Germinal center (tissue), 1 donor: ENCODE results near the gene CFAP46.
A peak's percentile ranks its signal among the peaks of the same experiment; 100 is the strongest.

Experiments used
- DNase-seq: peaks from one replicate; pipeline ENCODE4 v3.0.0; 2012; ENCODE audit warnings: mixed read lengths, low spot score

CFAP46 gene

DNA sequence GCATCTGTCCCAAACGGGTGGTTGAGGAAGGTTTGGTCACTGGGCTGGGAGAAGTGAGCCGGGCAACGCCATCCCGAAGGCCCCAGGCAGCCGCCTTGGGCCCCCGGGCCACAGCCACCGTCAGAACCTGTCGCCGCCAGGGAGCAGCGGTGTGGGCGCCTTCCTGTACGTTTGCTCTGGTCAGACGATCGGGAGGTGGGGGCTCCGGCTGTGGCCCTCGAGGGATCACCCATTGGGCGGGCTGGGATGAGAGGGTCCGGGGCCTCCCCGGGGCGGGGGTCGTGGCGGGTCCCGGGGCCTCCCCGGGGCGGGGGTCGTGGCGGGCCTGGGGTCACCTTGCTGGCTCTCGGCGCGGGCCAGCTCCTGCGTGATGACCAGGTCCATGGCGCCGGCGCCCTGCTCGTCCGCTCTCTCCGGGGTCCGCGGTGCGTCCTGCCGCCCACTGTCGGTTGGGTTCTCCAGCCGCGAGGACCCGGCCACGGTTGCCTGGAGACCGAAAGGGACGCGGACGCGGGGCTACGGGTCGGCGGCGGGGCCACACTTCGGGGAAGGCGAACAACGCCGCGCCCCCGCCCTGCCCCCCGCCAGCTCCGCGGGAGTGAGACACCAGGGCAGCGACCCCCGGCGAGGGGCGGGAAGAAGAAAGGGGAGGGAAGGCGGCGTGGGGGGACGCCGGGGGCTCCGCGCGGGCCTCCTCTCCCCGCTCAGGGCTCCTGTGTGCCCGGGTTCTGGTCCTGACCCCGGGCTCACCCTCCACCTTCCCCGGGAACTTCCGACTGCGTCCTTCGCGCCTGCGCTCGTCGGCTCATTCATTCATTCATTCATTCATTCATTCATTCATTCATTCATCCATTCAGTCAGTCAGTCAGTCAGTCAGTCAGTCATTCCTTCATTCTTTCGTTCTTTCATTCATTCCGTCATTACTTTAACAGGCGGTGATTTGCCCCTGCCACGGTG lies at the start of gene CFAP46:
Gene CFAP46 (minus strand): TSS at position 470 of the 957 bp plus-strand sequence. CDS start 86 bp downstream, at position 384.
- DNase-seq: peak; percentile 29

DNA sequence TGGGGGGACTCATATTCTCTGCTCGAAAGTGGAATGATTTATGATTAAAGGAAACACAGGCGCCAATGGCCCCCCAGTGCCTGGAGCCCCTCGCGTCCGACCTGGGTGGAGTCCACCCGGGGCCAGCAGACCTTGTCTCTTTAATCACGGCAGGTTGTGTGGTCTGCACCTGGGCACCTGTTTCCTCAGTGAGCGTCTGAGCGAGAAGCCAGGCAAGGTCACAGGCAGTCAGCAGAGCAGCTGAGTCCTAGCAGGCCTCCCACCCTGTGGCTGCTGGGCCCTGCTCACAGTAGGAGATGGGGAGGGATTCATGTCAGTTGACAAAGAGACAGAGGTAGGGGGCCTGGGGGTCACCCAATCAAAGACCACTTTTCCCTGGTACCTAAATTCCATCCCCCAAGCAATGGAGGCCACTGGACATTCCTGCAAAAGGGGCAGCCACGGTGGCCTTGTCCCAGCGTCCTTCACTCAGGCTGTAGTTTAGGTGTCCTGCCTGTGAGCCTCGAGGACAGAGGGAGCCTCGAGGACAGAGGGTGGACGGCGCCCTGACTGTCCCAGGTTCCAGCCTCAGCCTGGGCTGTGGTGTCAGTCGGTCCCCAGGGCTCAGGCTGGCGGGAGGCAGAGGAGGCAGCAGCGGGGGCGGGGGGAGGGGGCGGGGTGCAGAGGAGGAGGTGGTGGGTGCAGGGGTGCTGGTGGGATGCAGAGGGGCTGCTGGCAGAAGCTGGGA lies 49.5 kb upstream of the CFAP46 start:
- DNase-seq: no peak

DNA sequence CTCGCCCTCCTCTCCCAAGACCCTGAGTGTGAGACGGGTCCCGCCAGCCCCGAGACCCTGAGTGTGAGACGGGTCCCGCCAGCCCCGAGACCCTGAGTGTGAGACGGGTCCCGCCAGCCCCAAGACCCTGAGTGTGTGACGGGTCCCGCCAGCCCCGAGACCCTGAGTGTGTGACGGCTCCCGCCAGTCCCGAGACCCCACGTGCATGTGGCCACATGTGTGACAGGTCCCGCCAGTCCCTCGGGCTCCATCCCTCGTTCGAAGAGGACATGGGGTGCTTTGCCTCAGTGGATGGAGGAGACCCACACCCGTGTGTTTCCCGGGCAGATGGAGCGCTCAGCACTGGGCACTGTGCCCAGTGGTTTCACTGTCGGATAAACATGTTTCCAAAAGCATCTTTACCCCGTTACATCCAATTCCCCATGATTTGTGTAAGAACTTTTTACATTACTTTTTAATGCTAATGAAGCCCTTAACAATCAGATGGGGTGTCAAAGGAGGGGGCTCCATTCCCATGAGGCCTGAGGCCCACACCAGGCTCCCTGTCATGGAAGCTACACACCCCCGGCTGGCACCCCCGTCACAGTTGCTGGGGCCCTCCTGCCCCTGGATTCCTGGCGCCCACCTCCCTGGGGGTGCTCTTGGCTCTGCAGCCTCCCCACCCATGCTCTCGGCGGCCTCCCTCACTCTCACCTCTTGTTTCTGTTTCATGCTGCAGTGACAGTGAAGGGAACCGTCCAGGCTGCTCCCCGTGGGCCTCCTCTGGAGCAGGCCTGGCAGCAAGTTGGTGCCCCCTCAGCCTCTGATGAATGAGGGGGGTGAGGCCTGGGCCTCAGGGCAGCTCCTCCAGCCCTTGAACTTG lies 48.5 kb upstream of the CFAP46 start:
- no peak for DNase-seq

DNA sequence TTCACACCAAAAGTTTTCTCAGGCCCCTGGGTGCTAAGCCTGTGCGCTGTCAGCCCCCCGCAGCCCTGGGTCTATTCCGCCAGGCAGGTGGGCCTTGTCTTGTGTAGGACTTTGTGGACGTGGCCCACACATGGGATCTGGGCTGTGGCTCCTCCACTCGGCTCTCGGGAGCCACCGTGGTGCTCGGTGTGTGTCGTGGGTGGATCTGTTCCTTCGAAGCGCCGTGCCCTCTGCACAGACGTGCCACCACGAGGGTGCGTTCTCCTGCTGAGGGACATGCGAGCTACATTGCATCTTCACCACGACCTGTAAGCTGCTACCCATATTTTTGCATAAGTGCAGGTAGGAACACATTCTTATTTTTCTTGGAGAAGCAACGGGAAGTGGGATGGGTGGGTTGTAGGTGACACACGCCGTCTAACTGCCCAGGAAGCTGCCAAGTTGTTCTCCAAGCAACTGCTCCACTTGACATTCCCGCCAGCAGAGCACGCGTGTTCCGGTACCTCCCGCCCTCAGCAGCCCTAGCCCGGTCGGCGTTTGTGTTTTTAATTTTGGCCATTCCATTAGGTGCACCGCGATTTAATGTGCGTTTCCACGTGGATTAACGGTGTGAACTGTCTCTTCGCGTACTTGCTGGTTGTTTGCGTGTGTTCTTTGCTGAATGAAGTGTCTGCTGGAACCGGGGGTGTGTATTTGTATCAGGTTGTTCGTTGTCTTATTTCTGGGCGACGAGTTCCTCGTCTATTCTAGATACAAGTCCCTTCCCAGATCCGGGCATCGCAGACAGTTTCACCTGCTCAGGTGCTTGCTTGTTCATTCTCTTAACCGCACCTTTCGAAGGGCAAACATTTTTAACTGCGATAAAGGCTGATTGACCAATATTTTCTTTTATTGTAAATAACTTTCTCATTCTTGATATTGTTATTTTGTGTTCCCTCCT lies 47.4 kb upstream of the CFAP46 start:
- no peak for DNase-seq

DNA sequence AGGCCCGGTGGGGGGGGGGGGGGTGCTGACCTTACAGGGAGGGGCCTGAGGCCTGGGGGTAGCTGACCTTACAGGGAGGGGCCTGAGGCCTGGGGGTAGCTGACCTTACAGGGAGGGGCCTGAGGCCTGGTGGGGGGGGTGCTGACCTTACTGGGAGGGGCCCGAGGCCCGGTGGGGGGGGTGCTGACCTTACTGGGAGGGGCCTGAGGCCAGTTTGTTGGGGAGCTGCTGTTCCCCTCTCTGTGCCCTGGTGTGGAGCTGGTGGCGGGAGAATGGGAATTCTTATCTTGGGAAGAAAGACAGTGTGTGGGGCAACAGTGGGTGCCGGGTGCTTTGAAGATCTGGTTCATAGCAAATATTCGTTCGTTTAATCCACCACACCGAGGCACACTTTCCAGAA lies 46.6 kb upstream of the CFAP46 start:
- DNase-seq: no peak

DNA sequence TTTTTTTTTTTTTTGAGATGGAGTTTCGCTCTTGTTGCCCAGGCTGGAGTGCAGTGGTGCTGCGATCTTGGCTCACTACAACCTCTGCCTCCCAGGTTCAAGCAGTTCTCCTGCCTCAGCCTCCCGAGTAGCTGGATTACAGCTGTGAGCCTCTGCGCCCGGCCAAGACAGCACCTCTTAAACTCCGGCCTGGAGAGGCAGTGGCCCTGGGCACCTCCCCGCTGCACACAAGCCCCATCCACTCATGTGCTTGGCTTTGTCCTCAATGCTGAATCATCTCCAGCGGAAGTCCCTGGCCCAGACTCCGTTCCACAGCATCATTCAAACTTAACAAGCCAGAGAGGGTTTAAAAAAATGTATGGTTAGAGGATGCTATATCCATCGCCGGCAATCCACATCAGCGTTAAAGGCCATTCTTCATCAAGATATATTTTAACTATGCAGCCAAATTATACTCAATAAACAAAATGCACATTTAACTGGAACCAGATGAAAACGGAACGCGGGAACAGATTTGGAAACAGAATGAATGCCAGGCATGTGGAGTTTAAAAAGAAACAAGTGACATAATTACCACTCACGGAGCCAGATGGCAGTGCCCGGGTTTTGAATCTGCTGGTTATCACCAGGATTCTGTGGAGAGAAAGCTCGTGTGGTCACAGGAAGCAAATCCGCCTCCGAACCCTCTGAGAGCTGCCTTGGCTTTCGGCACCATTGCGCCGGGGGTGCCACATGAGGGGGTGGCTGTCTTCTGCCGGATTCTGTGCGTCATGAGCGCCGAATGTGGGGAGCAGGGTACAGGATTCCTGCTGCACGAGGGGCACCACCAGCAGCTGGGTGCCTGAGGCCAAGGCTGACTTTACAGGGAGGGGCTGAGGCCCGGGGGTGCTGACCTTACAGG lies 45.6 kb upstream of the CFAP46 start:
- DNase-seq: no peak

DNA sequence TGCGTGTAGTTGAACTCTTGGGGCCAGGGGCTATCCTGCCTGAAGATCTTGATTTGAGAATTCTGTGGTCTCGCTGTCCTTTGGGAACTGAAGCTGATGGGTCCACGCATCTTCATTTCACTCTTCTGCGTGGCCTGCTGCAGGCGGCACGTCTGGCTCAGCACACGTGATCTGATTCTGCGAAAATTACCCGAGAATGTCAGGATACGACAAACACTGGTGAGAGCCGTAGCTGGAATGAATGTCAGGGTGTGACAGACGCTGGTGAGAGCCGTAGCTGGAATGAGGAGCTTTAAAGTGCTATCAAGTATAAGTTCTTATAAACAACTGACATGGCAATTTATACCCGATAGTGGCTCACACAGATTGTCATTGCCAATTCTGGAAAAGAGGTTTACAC lies 44.6 kb upstream of the CFAP46 start:
- DNase-seq: no peak

DNA sequence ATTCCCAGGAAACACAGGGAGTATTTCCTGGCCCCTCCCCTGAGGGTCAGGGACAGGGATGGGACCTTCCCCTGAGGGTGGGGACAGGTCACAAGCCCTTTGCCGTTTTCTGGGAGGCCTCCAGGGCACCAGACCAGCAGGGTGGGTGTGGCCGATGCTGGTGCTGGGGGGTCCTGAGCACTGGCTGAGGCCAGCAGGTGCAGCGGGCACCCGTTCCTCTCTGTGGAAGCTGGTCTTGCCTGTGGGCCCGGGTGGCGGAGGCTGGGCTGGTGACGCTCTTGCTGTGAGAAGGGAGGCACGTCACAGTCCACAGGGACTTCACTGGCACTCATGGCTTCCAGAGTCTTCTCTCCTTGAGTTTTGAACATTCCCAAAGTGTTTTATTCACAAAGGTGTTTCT lies 44.2 kb upstream of the CFAP46 start:
- no peak for DNase-seq

DNA sequence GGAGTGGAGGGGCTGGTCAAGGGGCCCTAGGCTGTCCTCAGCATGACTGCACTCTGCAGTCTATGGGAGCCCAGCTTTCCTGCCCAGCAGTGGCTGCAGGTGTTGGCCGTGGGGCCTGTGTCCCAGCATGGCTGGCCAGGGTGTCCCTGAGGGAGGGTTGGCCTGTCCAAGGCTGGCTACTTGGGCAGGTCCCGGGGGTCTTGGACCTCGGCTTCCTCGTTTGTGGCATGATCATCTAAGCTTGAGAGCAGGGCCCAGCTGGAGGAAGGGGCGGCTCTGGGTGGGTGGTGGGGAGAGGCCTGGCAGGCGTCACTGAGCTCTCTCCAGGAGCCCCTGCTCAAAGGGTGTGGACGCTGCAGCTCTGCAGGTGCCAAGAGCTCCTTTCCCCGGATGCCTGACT lies 43.7 kb upstream of the CFAP46 start:
- no peak for DNase-seq

DNA sequence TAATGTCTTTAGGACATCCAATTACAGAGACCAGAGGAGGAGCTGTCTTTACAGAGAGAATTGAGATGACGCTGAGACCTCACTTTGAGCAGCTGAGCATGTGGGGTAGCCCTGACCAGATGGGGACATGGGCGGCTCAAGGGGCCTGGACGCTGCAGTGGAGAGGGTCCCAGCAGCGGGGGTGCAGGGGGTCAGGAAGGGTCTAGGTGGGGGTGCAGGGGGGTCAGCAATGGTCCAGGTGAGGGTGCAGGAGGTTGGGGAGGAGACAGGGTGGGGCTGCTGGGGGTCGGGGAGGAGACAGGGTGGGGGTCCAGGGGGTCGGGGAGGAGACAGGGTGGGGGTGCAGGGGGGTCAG lies 43.2 kb upstream of the CFAP46 start:
- no peak for DNase-seq

DNA sequence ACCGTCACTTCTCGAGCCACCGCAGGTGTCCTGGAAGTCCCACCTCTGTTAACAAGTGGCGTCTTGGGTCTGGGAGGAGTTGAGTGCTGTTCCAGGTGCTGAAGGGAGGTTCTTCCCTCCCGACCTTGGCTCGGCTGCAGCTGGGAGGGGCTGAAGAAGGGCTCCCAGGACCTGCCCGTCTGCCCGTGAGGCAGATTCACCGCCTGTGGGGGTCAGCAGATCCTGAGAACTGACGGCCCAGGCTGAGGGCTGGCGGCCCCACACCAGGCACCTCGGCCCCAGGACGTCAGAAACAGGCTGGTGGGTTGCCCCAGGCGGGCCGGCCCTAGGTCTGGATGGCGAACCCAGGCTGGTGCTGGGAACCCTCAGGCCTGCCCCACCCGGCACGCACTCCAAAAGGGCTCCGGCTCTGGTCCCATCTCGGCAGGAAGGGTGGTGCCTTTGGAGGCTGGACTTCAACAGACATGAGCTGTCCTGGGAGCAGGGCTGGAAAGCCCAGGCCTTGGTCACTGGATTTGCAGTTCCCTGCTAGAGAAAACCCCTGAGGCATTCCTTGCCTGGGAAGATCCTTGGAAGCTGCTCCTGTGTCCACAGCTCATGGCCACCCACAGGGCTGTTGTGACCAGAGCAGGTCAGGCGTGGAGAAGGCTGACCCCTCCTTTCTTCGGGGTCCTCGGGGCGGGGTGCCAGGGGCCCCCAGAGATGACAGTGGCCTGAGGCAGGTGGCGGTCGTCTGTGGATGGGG lies 42.6 kb upstream of the CFAP46 start:
- DNase-seq: no peak

DNA sequence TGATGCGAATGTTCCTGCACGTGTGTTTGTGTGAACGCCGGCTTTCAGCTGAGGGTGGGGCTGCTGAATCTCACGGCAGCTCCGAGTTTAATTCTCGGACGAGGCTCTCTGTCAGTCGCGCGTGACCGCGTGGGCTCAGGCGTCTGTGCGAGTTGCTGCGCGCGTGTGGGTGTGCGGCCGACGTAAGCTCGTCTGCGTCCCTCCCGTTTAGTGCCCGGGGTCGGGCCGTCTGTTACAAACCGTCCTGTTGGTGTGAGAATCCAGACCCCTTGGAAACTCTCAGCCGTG lies 41.6 kb upstream of the CFAP46 start:
- DNase-seq: no peak

DNA sequence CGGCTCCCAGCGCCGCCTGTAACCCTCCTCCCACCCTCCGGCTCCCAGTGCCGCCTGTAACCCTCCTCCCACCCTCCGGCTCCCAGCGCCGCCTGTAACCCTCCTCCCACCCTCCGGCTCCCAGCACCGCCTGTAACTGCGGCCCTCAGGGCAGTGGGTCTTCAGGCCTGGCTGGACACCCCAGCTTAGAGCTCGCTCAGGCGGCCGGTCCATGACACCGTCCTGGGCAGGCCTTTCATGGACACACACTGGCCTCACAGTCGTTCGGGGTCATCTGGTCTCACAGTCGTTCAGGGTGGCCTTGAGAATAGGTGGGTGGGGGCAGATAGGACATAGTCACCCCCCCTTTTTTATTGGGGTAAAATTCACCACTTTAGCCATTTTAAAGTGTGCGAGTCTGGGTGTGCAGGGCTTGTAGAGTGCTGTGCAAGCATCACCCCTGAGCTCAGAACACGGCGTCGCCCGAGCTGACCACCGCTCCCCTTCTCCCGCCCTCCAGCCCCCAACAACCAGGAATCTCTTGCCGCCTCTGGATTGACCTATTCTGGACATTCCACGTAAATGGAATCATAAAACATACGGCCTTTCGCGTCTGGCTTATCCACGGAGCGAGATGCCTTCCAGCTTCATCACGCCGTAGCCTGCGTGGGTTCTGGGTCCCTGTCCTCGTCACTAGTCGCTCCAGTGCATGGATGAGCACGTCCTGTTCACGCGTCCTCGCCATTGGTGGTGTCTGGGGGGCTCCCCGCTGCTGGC lies 41.1 kb upstream of the CFAP46 start:
- no peak for DNase-seq

DNA sequence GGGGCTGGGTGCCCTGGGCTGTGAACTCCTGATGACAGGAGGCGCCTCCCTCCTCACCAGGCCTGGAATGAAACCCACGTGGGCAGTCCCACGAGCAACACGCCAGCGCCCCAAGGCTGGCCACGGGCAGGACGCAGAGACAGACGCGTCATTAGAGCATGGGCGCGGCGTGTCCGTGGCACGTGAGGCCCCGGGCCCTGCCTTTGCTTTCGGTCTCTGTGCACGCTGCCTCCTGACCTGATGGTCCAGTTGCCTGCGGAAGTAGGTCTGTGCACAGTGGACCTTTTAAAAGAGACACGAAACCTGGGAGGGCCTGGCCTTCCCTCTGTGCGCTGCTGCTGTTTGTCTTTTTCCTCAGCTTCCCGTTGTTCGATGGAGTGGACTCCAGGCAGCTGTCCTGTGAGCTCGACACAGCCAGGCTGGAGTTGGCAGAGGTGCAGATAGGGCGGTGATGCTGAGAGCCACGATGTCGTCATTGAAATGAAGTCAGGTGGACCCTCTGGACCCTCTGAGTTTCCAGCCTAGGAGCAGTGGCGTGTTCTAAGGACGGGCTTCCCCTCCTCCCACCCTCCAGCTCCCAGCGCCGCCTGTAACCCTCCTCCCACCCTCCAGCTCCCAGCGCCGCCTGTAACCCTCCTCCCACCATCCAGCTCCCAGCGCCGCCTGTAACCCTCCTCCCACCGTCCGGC lies 40.1 kb upstream of the CFAP46 start:
- DNase-seq: no peak

DNA sequence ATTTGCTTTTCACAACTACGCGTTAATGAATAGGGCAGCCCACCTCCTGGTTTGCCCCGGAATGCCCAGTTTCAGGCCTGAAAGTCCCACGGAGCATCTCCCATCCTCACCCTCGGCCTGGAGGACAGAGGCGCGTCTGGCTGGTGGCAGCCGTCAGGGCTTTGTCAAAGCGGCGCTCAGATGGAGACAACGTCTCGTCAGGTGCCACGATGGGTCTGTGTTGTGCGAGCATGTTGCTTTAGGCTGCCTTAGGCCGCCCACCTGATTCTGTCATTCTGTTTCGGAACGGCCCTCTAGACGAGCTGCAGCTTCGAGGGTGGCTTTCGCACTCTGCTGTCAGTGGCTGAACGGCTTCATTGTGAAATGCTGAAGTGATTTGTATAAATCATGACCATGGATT lies 39.4 kb upstream of the CFAP46 start:
- DNase-seq: no peak

DNA sequence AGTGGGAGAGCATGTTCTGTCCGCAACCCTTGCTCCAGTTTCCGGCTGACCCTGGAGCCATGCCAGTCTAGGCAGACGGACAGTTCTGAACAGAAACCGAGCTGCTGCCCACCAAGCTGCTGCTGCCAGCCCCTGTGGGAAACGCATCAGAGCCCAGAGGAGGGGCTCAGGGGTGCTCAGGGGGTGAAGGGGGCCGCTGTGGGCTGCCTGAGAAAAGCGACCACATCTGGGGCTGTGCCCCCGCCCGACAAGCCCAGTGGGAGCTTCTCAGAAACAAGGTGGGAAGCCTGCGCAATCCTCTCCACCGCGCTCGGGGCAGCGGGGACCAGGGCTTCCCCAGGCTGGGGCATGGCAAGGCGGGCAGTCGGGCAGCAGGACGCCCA lies 38.8 kb upstream of the CFAP46 start:
- no peak for DNase-seq

DNA sequence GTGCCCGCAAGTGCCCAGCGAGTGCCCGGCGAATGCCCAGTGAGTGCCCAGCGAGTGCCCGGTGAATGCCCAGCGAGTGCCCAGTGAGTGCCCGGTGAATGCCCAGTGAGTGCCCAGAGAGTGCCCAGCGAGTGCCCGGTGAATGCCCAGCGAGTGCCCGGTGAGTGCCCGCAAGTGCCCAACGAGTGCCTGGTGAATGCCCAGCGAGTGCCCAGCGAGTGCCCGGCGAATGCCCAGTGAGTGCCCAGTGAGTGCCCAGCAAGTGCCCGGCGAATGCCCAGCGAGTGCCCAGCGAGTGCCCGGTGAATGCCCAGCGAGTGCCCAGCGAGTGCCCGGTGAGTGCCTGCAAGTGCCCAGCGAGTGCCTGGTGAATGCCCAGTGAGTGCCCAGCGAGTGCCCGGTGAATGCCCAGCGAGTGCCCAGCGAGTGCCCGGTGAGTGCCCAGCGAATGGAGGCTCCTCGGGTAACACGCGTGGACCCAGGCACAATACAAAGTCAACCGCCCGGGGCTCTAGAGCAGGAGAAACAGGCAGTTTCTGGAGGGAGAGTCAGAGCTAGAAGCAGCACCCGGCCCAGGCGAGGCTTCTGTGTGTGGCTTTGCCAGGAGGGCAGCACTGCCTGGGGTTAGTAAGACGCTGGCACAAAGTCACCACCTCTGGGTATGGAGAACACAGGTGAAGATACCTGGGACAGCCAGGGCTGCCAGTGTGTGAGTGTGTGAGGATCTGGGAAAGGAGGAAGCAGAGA lies 38.2 kb upstream of the CFAP46 start:
- no peak for DNase-seq
